ENCODE results near the gene MCTP1. TPM values are rescaled to one million over a fixed set of nuclear protein-coding genes. Genes with fewer than 3 reads are reported as not detected.

The MCTP1 gene
- total and polyA plus RNA-seq, 10 of the 15 experiments (the other 5 are each of a cell fraction or from before 2014, with no cell fraction given): 12.6 to 45.9 (median 18.8) TPM

DNA sequence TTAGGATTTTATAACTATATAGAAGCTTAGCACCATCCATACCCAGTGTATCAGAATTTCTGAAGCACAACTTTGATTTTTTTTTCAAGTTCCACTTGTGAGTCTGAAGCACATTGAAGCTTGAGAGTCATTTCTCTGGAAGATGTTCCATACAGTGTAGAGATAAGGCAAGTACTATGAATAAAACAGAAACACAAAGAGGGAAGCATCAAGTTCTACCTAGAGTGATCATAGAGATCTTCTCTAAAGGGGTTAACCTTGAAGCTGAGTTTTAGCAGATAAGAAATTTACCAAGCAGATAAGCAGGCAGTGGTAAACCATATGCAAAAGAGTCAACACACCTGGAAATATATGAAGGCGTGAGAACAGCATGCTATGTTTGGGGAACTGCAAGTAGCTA lies 125.3 kb downstream of the MCTP1 start:
- H4K20me1 ChIP-seq (ENCODE audit: control insufficient read depth, insufficient read depth): no peaks in the 10 kb centered on the region
- 0% methylated on average over 1 of the region's 1 CpG for WGBS (ENCODE audit: insufficient coverage, insufficient replicate concordance, low lambda C conversion rate, missing lambda C conversion rate)
- H3K79me2 ChIP-seq (ENCODE audit: control insufficient read depth, insufficient read depth, low read length): no peaks in the 10 kb centered on the region
- in situ Hi-C loops (cut with MboI) (no loop called here), intact Hi-C loops (cut with micrococcal nuclease; ENCODE audit: unreplicated experiment) (no loop called here)
- BruUV-seq (replicated peaks): no TSS peak
- H3K4me2 ChIP-seq (ENCODE audit: control insufficient read depth, insufficient read depth): no peak overlapping the region
- no peak overlapping the region for H3K4me3 ChIP-seq
- ChIA-PET RAD21 (ENCODE audit: unreplicated experiment) (interaction anchor here (0.6 kb wide), 1 partner anchor 304 kb away, joined by 4 read pairs; no protein-coding TSS in a partner anchor), POLR2A (no interaction called here), CTCF (interaction anchor here (0.6 kb wide), 1 partner anchor 543 kb away, joined by 3 read pairs; no protein-coding TSS in a partner anchor), SMC1A (ENCODE audit: uncharacterized antibody, unreplicated experiment) (interaction anchor here (0.9 to 1.5 kb wide), 2 partner anchors 48 to 55 kb away, joined by 3 to 4 read pairs; no protein-coding TSS in a partner anchor)
- no peaks in the 10 kb centered on the region; a peak in 1 of 4 replicates for H3K27me3 ChIP-seq (replicated peaks in 1 of 2; ENCODE audit: control insufficient read depth in 2 of 2, insufficient read depth in 2 of 2, low read length in 1 of 2)
- ATAC-seq (no peak; the same call in 2 of the 3 replicates), DNase-seq (ENCODE audit: low read depth, low spot score) (no peak), FAIRE-seq (no peak)
- no peaks in the 10 kb centered on the region for H3K4me1 ChIP-seq (ENCODE audit: control insufficient read depth, insufficient read depth, low read length)
- H2AFZ ChIP-seq (ENCODE audit: control insufficient read depth, low read depth, low read length): no peak overlapping the region
- no peak overlapping the region for H3K27ac ChIP-seq (ENCODE audit: control insufficient read depth, insufficient read depth)
- H3K36me3 ChIP-seq (ENCODE audit: control insufficient read depth in 2 of 2, insufficient read depth in 2 of 2, low read length in 1 of 2): no peaks in the 10 kb centered on the region
- H3K9ac ChIP-seq (ENCODE audit: control insufficient read depth, insufficient read depth, low read length): no peak overlapping the region
- H3K9me3 ChIP-seq (replicated peaks; ENCODE audit: control insufficient read depth, insufficient read depth, low read length): no peaks in the 10 kb centered on the region
- TF ChIP-seq, protein P1, sequence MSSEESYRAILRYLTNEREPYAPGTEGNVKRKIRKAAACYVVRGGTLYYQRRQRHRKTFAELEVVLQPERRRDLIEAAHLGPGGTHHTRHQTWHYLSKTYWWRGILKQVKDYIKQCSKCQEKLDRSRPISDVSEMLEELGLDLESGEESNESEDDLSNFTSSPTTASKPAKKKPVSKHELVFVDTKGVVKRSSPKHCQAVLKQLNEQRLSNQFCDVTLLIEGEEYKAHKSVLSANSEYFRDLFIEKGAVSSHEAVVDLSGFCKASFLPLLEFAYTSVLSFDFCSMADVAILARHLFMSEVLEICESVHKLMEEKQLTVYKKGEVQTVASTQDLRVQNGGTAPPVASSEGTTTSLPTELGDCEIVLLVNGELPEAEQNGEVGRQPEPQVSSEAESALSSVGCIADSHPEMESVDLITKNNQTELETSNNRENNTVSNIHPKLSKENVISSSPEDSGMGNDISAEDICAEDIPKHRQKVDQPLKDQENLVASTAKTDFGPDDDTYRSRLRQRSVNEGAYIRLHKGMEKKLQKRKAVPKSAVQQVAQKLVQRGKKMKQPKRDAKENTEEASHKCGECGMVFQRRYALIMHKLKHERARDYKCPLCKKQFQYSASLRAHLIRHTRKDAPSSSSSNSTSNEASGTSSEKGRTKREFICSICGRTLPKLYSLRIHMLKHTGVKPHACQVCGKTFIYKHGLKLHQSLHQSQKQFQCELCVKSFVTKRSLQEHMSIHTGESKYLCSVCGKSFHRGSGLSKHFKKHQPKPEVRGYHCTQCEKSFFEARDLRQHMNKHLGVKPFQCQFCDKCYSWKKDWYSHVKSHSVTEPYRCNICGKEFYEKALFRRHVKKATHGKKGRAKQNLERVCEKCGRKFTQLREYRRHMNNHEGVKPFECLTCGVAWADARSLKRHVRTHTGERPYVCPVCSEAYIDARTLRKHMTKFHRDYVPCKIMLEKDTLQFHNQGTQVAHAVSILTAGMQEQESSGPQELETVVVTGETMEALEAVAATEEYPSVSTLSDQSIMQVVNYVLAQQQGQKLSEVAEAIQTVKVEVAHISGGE (CRISPR knock-in tag; IDR thresholded peaks at IDR 0.05): no peak
- TF ChIP-seq CHD2 (IDR thresholded peaks at IDR 0.05; ENCODE audit: borderline replicate concordance, low read depth, low read length) (no peak), TBL1XR1 (IDR thresholded peaks at IDR 0.05; ENCODE audit: low read depth, low read length) (no peak), TAF1 (IDR thresholded peaks at IDR 0.05; ENCODE audit: borderline replicate concordance, low read depth, low read length) (no peak), KLF5 (IDR thresholded peaks at IDR 0.05; ENCODE audit: partially characterized antibody) (no peak), ZSCAN29 (IDR thresholded peaks at IDR 0.05) (no peak), MTA3 (IDR thresholded peaks at IDR 0.05; ENCODE audit: borderline replicate concordance, low read length) (no peak), SMAD5 (IDR thresholded peaks at IDR 0.05; ENCODE audit: low read depth) (no peak), SREBF2 (IDR thresholded peaks at IDR 0.05; ENCODE audit: low read length) (no peak), POLR2A (IDR thresholded peaks at IDR 0.05; ENCODE audit: low read depth, low read length) (no peak), POLR2AphosphoS2 (IDR thresholded peaks at IDR 0.05; ENCODE audit: low read depth, low read length) (no peak), SIX5 (IDR thresholded peaks at IDR 0.05; ENCODE audit: low read depth, low read length, severe bottlenecking) (no peak), RUNX3 (IDR thresholded peaks at IDR 0.05; ENCODE audit: low read length) (no peak), MEF2A (IDR thresholded peaks at IDR 0.05; ENCODE audit: insufficient read depth, low read depth, low read length) (no peak)
- TF ChIP-seq, protein P2, sequence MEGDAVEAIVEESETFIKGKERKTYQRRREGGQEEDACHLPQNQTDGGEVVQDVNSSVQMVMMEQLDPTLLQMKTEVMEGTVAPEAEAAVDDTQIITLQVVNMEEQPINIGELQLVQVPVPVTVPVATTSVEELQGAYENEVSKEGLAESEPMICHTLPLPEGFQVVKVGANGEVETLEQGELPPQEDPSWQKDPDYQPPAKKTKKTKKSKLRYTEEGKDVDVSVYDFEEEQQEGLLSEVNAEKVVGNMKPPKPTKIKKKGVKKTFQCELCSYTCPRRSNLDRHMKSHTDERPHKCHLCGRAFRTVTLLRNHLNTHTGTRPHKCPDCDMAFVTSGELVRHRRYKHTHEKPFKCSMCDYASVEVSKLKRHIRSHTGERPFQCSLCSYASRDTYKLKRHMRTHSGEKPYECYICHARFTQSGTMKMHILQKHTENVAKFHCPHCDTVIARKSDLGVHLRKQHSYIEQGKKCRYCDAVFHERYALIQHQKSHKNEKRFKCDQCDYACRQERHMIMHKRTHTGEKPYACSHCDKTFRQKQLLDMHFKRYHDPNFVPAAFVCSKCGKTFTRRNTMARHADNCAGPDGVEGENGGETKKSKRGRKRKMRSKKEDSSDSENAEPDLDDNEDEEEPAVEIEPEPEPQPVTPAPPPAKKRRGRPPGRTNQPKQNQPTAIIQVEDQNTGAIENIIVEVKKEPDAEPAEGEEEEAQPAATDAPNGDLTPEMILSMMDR (IDR thresholded peaks at IDR 0.05 in 2 of 3, conservative IDR thresholded peaks at IDR 0.05 in 1 of 3; ENCODE audit: control insufficient read depth in 2 of 3, extremely low read depth in 1 of 3, insufficient read depth in 1 of 3, low read depth in 3 of 3, low read length in 3 of 3): no peak
- TF ChIP-seq, protein P3, sequence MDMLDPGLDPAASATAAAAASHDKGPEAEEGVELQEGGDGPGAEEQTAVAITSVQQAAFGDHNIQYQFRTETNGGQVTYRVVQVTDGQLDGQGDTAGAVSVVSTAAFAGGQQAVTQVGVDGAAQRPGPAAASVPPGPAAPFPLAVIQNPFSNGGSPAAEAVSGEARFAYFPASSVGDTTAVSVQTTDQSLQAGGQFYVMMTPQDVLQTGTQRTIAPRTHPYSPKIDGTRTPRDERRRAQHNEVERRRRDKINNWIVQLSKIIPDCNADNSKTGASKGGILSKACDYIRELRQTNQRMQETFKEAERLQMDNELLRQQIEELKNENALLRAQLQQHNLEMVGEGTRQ (IDR thresholded peaks at IDR 0.05; ENCODE audit: borderline replicate concordance, low read depth, low read length): no peak
- TF ChIP-seq, protein P4, sequence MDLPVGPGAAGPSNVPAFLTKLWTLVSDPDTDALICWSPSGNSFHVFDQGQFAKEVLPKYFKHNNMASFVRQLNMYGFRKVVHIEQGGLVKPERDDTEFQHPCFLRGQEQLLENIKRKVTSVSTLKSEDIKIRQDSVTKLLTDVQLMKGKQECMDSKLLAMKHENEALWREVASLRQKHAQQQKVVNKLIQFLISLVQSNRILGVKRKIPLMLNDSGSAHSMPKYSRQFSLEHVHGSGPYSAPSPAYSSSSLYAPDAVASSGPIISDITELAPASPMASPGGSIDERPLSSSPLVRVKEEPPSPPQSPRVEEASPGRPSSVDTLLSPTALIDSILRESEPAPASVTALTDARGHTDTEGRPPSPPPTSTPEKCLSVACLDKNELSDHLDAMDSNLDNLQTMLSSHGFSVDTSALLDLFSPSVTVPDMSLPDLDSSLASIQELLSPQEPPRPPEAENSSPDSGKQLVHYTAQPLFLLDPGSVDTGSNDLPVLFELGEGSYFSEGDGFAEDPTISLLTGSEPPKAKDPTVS (IDR thresholded peaks at IDR 0.05; ENCODE audit: low read depth, low read length): no peak
- TF ChIP-seq, protein P5, sequence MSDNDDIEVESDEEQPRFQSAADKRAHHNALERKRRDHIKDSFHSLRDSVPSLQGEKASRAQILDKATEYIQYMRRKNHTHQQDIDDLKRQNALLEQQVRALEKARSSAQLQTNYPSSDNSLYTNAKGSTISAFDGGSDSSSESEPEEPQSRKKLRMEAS (IDR thresholded peaks at IDR 0.05; ENCODE audit: low read depth, low read length): no peak

Measured in GM12878 (cell line).